Measurements from ENCODE around the gene PTTG2. TPM values are rescaled to one million over a fixed set of nuclear protein-coding genes. Genes with fewer than 3 reads are reported as not detected.
A peak's percentile ranks its signal among the peaks of the same experiment; 100 is the strongest.
"Not testable (repeated sequence)": the region's sequence is repeated elsewhere in the genome, so short reads cannot be mapped to it uniquely, and the experiment has no call there.

PTTG2 gene
- not detected for total RNA-seq

GRCh38 chr4:37960098-37960497 is at the start of gene PTTG2:
Gene PTTG2 (plus strand): TSS chr4:37960398. CDS start chr4:37960435, 37 bp downstream.
- DNase-seq (ENCODE audit: low read depth in 2 of 3, low spot score in 2 of 3): no peak

- no peak for DNase-seq (ENCODE audit: low read depth in 2 of 3, low spot score in 2 of 3)
These were observed 45.7 kb upstream of the PTTG2 start for GRCh38 chr4:37914539-37914938.

- DNase-seq (ENCODE audit: low read depth in 2 of 3, low spot score in 2 of 3): no peak
These were observed 42.8 kb upstream of the PTTG2 start for GRCh38 chr4:37917388-37917787.

- DNase-seq (ENCODE audit: low read depth in 2 of 3, low spot score in 2 of 3): no peak
These were observed 41.5 kb upstream of the PTTG2 start for GRCh38 chr4:37918653-37919052.

- peak in 1 of 3 donors; percentile 13 for DNase-seq (ENCODE audit: low read depth in 2 of 3, low spot score in 2 of 3)
These were observed 37.9 kb upstream of the PTTG2 start for GRCh38 chr4:37922328-37922727.

GRCh38 chr4:37923089-37923488 is 37.1 kb upstream of the PTTG2 start:
- not testable (repeated sequence) for DNase-seq (ENCODE audit: low read depth in 2 of 3, low spot score in 2 of 3)

GRCh38 chr4:37924946-37925345 is 35.3 kb upstream of the PTTG2 start:
- DNase-seq (ENCODE audit: low read depth in 2 of 3, low spot score in 2 of 3): no peak

GRCh38 chr4:37927434-37927833 is 32.8 kb upstream of the PTTG2 start:
- no peak for DNase-seq (ENCODE audit: low read depth in 2 of 3, low spot score in 2 of 3)

- DNase-seq (ENCODE audit: low read depth in 2 of 3, low spot score in 2 of 3): no peak
These were observed 31.5 kb upstream of the PTTG2 start for GRCh38 chr4:37928426-37929416.

- DNase-seq (ENCODE audit: low read depth in 2 of 3, low spot score in 2 of 3): no peak
These were observed 26.1 kb upstream of the PTTG2 start for GRCh38 chr4:37934096-37934495.

- DNase-seq (ENCODE audit: low read depth in 2 of 3, low spot score in 2 of 3): no peak
These were observed 25.6 kb upstream of the PTTG2 start for GRCh38 chr4:37934609-37935008.

- no peak for DNase-seq (ENCODE audit: low read depth in 2 of 3, low spot score in 2 of 3)
These were observed 25.2 kb upstream of the PTTG2 start for GRCh38 chr4:37935026-37935425.

GRCh38 chr4:37936889-37937498 is 23.2 kb upstream of the PTTG2 start:
- no peak for DNase-seq (ENCODE audit: low read depth in 2 of 3, low spot score in 2 of 3)

GRCh38 chr4:37938208-37938607 is 22.0 kb upstream of the PTTG2 start:
- no peak for DNase-seq (ENCODE audit: low read depth in 2 of 3, low spot score in 2 of 3)

GRCh38 chr4:37946503-37947179 is 13.6 kb upstream of the PTTG2 start:
- no peak for DNase-seq (ENCODE audit: low read depth in 2 of 3, low spot score in 2 of 3)

- DNase-seq (ENCODE audit: low read depth in 2 of 3, low spot score in 2 of 3): peak in 1 of 3 donors; percentile 22
These were observed 11.7 kb upstream of the PTTG2 start for GRCh38 chr4:37948542-37948941.

- DNase-seq (ENCODE audit: low read depth in 2 of 3, low spot score in 2 of 3): no peak
These were observed 10.4 kb upstream of the PTTG2 start for GRCh38 chr4:37949636-37950426.

GRCh38 chr4:37951461-37952352 is 8.5 kb upstream of the PTTG2 start:
- peak in 2 of 3 donors; percentile 47 to 76 for DNase-seq (ENCODE audit: low read depth in 2 of 3, low spot score in 2 of 3)

- no peak for DNase-seq (ENCODE audit: low read depth in 2 of 3, low spot score in 2 of 3)
These were observed 7.0 kb upstream of the PTTG2 start for GRCh38 chr4:37953156-37953555.
